Endothelial cell of umbilical vein (primary cell): ENCODE measurements around the gene MRPL41.

Source experiments
- GATA2 ChIP-seq: IDR thresholded peaks from 2 replicates; pipeline ENCODE4 v1.7.0; 2011; ENCODE audit warnings: low read depth, mild to moderate bottlenecking, moderate library complexity, mixed read lengths, low read length; ENCODE audit not compliant: insufficient read length, insufficient read depth
- MAX ChIP-seq: IDR thresholded peaks from 2 replicates; pipeline ENCODE4 v1.6.1; 2011; ENCODE audit not compliant: insufficient read depth, insufficient read length
- POLR2A ChIP-seq: IDR thresholded peaks from 2 replicates; pipeline ENCODE4 v1.6.1; 2012; ENCODE audit warnings: low read depth, mild to moderate bottlenecking, control low read depth, low read length

- no peak for TF ChIP-seq POLR2A
- no peak for TF ChIP-seq MAX
- TF ChIP-seq GATA2 = no peak
Measured at GRCh38 chr9:137556069-137556838, 4.6 kb downstream of the MRPL41 start.
